ENCODE measurements around the gene KRTAP10-1. TPM values are rescaled to one million over a fixed set of nuclear protein-coding genes. Genes with fewer than 3 reads are reported as not detected.

Gene KRTAP10-1
- polyA plus RNA-seq, 12 donors: not detected

GRCh38 chr21:44528634-44528995, 11.4 kb downstream of the KRTAP10-1 start:
- DNase-seq: no peak

- no peak for DNase-seq
Measured at GRCh38 chr21:44527983-44528633, 11.9 kb downstream of the KRTAP10-1 start.

DNA sequence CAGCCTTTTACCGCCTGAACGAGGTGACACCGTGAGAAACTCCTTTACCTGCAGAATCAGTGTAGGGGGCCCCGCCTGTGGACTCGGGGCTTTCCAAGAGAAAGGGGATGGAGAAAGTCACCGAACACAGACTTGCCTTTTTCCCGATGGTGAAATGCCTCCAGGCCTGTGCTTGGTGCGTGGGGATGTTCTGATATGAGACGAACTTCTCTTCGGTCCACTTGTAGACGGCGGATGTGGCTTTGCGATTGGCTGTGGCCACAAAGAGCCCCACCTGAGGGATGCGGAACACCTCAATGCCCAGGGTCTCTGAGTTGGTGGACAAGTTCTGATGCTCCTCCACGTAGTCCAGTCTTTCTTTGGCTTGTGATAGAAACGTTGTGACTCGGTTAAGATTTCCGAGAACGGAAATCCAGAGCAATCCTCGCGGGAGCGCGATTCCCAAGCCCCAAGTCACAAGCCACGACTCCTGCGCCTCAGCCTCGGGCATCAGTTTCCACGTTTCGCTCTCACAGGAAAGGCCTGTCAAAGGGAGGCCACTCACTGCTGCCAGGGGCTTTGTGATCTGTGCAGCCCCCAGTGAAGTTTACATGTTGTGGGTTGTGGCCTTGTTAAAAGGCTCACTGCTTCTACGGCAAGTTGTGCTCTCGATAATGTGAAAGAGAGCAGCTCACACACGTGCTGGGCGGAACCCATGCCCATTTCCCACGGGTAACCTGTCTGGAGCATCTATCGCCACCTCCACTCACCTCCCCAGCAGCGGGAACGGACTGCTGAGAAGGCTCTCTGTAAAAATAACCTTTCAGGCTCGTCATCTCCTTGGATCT, 12.6 kb downstream of the KRTAP10-1 start:
- no peak for DNase-seq

DNA sequence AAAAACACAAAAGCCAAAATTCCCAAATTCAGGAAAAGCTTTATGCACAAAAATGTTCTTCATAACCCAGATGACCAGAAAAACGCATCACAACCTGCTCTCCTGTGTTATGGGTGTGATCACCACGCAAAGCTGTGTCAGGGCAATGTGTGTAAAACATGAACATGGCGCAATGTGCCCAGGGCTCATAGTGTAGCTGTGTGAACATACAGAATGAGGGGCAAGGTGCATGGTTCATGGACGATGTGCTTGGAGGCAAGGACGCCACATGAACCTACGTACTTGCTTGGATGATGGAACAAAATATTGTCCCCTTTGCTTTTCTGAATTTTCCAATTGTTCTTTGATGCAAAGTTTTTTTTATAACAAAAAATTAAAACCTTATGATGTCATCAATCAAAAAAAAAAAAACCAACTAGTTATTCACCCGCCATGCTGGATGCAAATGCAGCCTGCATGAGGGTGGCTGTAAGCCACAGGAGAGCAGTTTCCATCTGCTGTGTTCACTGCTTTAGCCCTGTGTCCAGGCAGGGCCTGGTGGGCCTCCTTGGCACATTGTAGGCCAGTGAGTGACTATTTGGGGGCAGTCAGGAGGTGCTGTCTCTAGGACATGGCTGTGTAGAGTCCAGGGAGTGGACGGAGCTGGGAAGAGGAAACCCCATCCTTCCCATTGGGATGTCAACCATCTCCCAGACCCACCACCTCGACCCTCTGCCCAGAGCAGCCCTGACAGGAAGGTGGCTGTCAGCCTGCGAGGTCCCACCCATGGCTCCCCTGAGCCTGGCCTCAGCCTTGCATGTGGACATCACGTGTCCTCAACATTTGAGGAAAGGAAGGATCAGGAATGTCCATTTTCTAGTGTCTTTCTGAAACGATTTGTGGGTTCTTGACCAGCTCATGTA, 13.6 kb downstream of the KRTAP10-1 start:
- no peak for DNase-seq

DNA sequence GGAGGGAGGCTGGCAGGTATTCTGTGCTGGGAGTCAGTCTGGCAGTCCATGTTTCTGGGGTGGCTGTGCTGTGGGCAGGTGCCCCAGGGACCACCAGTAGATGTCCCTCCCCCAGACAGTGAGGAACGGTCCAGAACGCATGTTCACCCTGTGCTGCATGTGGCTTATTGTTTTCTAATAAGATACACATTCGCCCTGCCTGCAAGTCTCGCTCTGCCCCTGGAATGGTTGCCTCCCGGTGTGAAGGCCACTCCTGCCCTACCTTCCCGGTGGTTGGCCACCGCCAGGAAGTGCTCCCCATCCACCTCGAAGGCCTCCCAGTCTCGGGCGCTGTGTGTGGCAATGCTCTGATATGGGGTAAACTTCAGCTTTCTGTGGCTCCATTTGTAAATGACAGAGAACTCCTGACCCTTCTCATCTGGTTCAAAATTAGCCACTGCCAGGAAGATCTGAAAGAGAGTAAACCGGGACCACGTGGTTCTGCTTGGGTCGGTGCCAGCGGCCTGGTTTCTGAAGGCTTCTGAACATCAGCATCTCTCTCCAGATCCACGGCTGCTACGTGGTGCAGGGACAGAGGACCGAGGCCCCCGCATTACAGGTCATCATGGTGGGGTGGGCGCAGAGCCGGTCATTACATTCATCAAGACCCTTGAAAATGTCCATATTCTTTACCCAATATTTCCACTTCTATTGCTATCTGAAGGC, 14.5 kb downstream of the KRTAP10-1 start:
- no peak for DNase-seq

DNA sequence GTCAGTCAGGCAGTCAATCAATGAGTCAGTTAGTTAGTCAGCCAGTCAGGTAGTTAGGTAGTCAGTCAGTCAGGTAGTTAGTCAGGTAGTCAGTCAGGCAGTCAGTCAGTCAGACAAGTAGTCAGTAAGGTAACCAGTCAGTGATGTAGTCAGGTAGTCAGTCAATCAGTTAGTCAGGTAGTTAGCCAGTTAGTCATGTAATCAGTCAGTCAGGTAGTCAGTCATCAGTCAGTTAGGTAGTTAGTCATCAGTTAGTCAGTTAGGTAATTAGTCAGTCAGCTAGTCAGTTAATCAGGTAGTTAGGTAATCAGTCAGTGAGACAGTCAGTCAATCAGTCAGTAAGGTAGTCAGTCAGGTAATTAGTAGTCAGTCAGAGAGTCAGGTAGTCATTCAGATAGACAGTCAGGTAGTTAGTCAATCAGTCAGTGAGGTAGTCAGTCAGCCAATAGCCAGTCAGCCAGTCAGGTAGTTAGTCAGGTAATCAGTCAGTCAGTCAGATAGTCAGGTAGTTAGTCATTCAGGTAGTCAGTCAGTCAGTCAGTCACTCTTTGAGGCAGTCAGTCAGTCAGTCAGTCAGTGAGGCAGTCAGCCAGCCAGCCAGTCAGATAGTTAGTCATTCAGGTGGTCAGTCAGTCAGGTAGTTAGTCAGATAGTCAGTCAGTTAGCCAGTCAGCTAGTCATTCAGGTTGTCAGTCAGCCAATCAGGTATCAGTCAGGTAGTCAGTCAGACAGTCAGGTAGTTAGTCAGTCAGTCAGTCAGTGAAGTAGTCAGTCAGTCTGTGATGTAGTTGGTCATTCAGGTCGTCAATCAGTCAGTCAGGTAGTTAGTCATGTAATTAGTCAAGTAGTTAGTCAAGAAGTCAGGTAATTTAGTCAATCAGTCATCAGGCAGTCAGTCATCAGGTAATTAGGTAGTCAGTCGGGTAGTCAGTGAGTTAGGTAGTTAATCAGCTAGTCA, 15.3 kb downstream of the KRTAP10-1 start:
- DNase-seq: no peak

- DNase-seq: no peak
Measured at GRCh38 chr21:44523567-44524413, 16.2 kb downstream of the KRTAP10-1 start.

DNA sequence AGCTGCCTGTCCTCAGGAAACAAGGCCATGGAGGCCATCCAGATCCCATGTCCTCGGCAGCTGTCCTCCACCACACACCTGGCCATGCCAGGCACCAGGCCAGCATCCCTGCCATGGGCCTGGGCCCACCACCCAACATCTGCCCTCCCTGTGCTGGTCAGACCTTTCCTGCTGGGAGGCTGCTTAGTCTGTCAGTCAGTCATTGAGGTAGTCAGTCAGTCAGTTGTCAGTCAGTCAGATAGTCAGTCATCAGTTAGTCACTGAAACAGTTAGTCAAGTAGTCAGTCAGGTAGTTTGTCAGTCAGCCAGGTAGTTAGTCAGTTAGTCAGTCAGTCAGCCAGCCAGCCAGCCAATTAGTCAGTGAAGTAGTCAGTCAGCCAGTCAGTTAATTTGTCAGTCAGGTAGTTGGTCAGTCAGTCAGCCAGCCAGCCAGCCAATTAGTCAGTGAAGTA, 17.2 kb downstream of the KRTAP10-1 start:
- no peak for DNase-seq

DNA sequence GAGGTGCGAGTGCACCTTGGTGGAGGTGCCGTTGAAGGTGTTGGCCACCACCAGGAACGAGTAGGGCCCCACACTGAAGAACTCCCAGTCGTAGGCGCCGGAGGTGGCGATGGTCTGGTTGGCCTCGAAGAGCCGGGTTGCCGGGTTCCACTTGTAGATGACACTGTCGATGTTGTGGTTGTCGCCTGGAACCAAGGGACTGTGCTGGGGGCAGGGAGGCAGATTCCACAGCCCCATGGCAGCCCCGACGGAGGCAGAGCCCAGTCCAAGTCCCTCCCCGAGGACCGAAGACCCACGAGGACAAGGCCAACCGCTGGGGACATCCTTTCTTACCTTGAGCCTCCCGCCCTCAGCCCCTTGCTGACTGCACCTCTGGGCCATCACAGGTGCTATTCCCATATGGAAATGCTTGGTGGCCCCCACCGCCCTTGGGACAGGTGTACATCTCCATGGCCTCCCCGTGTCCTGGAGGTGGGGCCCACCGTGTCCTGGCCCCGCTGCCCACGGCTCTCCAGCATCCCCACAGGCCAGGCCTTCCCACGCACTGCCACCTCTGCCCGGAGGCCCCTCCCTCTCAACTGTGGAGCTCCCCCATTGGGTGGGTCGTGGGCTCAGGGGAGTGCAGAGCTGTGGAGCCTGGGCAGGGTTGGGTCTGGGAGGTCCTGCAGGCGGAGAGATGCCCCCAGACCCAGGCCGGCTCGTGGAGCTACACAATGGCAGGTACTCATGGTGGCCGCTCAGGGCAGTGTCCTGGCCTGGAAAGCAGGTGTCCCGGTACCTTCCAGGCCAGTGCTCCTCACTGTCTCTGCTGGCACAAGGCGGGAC, 17.9 kb downstream of the KRTAP10-1 start:
- DNase-seq: no peak

DNA sequence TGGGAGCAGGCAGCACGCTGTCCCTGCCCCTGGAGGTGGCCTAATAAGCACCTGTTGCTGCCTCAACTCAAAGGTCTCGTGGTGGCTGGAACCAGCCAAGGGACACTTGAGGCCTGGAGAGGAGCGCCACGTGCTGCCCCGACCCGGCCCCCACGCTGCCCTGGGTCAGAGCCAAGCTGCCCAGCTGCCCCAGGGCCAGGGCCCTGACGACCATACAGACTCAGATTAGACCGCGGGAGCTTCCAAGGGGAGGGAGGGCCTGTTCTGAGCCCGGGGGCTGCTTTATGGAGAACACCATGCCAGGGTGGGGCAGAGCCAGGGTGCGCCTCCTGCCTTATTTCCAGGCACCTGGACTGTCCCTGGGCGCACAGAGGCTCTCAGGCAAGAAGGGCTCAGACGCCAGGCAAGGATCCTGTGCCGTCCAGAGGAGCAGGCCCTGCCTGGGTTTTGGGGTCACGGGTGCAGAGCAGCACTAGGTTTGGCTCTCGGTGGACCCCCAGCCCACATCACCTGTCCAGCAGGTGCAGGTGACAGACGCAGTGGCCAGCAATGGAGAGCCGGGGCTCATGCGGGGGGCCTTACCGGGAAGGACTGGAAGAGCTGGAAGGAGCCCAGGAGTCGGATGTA, 18.6 kb downstream of the KRTAP10-1 start:
- no peak for DNase-seq

- DNase-seq: no peak
Measured at GRCh38 chr21:44520326-44521300, 19.4 kb downstream of the KRTAP10-1 start.

GRCh38 chr21:44519346-44520325, 20.4 kb downstream of the KRTAP10-1 start:
- DNase-seq: no peak

- no peak for DNase-seq
Measured at GRCh38 chr21:44518686-44519085, 21.3 kb downstream of the KRTAP10-1 start.

- no peak for DNase-seq
Measured at GRCh38 chr21:44517175-44517899, 22.7 kb downstream of the KRTAP10-1 start.

- DNase-seq: no peak
Measured at GRCh38 chr21:44516828-44517174, 23.2 kb downstream of the KRTAP10-1 start.
